Endothelial cell (in vitro differentiated cells): ENCODE results near the gene KLF16. TPM values are rescaled to one million over a fixed set of nuclear protein-coding genes. Genes with fewer than 3 reads are reported as not detected.

Experiments used
- DNase-seq: peaks from one replicate; pipeline ENCODE4 v3.0.0; 2021; ENCODE audit warnings: low spot score
- H3K27ac Mint-ChIP-seq: one replicate; pipeline ENCODE4 v1.8.0; 2021; ENCODE audit warnings: mixed read lengths, inconsistent platforms; ENCODE audit not compliant: unreplicated experiment
- H3K27me3 Mint-ChIP-seq: one replicate; pipeline ENCODE4 v1.8.0; 2021; ENCODE audit warnings: mild to moderate bottlenecking, moderate library complexity, mixed read lengths, inconsistent platforms; ENCODE audit not compliant: unreplicated experiment
- H3K36me3 Mint-ChIP-seq: one replicate; pipeline ENCODE4 v1.8.0; 2021; ENCODE audit warnings: mild to moderate bottlenecking, low read depth, mixed read lengths, inconsistent platforms; ENCODE audit not compliant: unreplicated experiment
- H3K4me1 Mint-ChIP-seq: one replicate; pipeline ENCODE4 v1.8.0; 2021; ENCODE audit warnings: mild to moderate bottlenecking, mixed read lengths, inconsistent platforms; ENCODE audit not compliant: unreplicated experiment
- H3K4me3 Mint-ChIP-seq: one replicate; pipeline ENCODE4 v1.8.0; 2021; ENCODE audit warnings: mild to moderate bottlenecking, mixed read lengths, inconsistent platforms; ENCODE audit not compliant: unreplicated experiment
- H3K9me3 Mint-ChIP-seq: one replicate; pipeline ENCODE4 v1.8.0; 2021; ENCODE audit warnings: mixed read lengths, inconsistent platforms; ENCODE audit not compliant: unreplicated experiment
- CTCF ChIP-seq: fragments of 200-600 bp; sonication (generic); IDR thresholded peaks from one replicate; pipeline ENCODE4 v1.5.0; 2021; ENCODE audit warnings: antibody characterized with exemption; ENCODE audit not compliant: unreplicated experiment
- total RNA-seq: library from RNA; stranded (reverse); fragmentation: NEBNext Ultra II Directional; extraction: Animal tissue kit (Norgen Biotek cat#: 25700); gene quantifications from one replicate; pipeline ENCODE4 v1.2.1, GENCODE V29; 2021; ENCODE audit not compliant: unreplicated experiment

KLF16 gene
- total RNA-seq, 1 donor from 2014 or later = 19.9 TPM

DNA sequence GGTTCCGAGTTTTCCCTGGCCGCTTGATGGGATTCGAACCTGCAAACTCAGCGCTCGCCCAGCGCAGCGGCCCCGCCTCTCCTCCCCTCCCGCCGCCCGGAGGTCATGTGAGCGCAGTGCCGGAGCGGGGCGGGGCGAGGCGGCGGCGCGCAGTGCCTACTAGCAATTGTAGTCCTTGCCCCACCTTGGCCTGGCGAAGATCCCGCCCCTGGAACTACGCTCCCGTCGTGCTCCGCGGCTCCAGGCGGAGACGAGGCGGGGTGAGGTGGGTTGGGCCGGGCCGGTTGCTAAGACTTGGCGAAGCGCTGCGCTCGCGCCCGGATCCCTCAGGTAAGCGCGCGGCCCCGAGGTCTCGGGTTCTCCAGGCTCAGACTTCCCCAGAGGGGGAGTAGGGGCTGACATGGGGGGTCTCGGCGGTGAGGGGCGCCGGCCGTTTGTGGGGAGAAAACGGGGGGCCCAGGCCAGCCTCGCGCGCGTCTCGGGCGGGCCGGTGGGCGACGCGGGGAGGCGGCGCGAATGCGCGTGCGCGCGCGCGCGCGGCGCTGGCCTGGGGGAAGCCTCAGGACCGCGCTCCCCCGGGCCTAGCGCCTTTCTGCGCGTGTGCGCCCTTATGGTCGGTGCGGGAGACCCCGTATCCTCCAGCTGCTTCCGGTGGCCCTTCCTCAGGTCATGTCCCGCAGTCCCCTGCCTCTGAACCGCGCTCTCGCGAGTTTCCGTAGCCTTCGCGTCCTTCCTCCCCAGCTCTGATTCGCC is 41.9 kb upstream of the KLF16 start, which contains the start of the genes ADAT3 and SCAMP4:
Gene ADAT3, plus strand, starts transcription at position 290 of the 753 bp plus-strand sequence. CDS start 6,649 bp downstream, outside the sequence.
Gene SCAMP4, plus strand, starts transcription at position 290 of the 753 bp plus-strand sequence. CDS start 9,621 bp downstream, outside the sequence.
- no peak for TF ChIP-seq CTCF
- peak; percentile 98 for DNase-seq
- H3K27ac Mint-ChIP-seq = peak within 1 kb of the TSS; percentile 89
- H3K4me3 Mint-ChIP-seq = peak within 1 kb of the TSS; percentile 93
- peaks cover 3% of the 10 kb centered on the region for H3K27me3 Mint-ChIP-seq
- no peaks in the 10 kb centered on the region for H3K9me3 Mint-ChIP-seq
- peaks cover 4% of the 10 kb centered on the region for H3K36me3 Mint-ChIP-seq
- H3K4me1 Mint-ChIP-seq = peaks cover 15% of the 10 kb centered on the region

GRCh38 chr19:1904860-1905109 is 41.4 kb upstream of the KLF16 start:
- H3K4me1 Mint-ChIP-seq = peaks cover 11% of the 10 kb centered on the region
- peak overlapping the region; percentile 29 for H3K4me3 Mint-ChIP-seq
- H3K27me3 Mint-ChIP-seq = peaks cover 3% of the 10 kb centered on the region
- no peak for DNase-seq
- H3K9me3 Mint-ChIP-seq = no peaks in the 10 kb centered on the region
- no peak for TF ChIP-seq CTCF
- H3K27ac Mint-ChIP-seq = peak overlapping the region; percentile 87
- H3K36me3 Mint-ChIP-seq = peaks cover 4% of the 10 kb centered on the region

GRCh38 chr19:1902923-1903322 is 39.5 kb upstream of the KLF16 start:
- H3K9me3 Mint-ChIP-seq = no peaks in the 10 kb centered on the region

GRCh38 chr19:1901940-1902404 is 38.6 kb upstream of the KLF16 start:
- peaks cover 15% of the 10 kb centered on the region for H3K4me1 Mint-ChIP-seq
- peaks cover 4% of the 10 kb centered on the region for H3K36me3 Mint-ChIP-seq
- no peaks in the 10 kb centered on the region for H3K9me3 Mint-ChIP-seq
- DNase-seq = no peak
- H3K27me3 Mint-ChIP-seq = peaks cover 4% of the 10 kb centered on the region
- no peak overlapping the region for H3K4me3 Mint-ChIP-seq
- no peak for TF ChIP-seq CTCF
- H3K27ac Mint-ChIP-seq = no peak overlapping the region

More at GRCh38 chr19:1902923-1903322, 39.5 kb upstream of the KLF16 start:
- Mint-ChIP-seq H3K36me3 (peaks cover 4% of the 10 kb centered on the region), H3K27ac (peak overlapping the region; percentile 48), H3K27me3 (peaks cover 4% of the 10 kb centered on the region), H3K4me1 (peaks cover 11% of the 10 kb centered on the region), H3K4me3 (no peak overlapping the region)
- no peak for TF ChIP-seq CTCF
- DNase-seq = no peak

GRCh38 chr19:1896508-1896907 is 33.1 kb upstream of the KLF16 start:
- no peak for DNase-seq
- Mint-ChIP-seq H3K27ac (no peak overlapping the region), H3K9me3 (no peaks in the 10 kb centered on the region), H3K4me3 (no peak overlapping the region), H3K4me1 (peaks cover 8% of the 10 kb centered on the region), H3K36me3 (no peaks in the 10 kb centered on the region), H3K27me3 (peaks cover 4% of the 10 kb centered on the region)
- TF ChIP-seq CTCF = no peak
